K562 (cell line): Measurements from ENCODE around the gene LIN9. TPM values are rescaled to one million over a fixed set of nuclear protein-coding genes. Genes with fewer than 3 reads are reported as not detected.

Experiments
- BRD4 ChIP-seq: fragments of 200-600 bp; sonication (generic); IDR thresholded peaks from 2 replicates; pipeline ENCODE4 v1.6.1; 2017; ENCODE audit warnings: inconsistent platforms
- CEBPZ ChIP-seq: fragments of 150-350 bp; IDR thresholded peaks from 2 replicates; pipeline ENCODE4 v1.6.1; 2014; ENCODE audit warnings: low read depth, mild to moderate bottlenecking, low read length, borderline replicate concordance
- CHAMP1 ChIP-seq: fragments of 450-650 bp; IDR thresholded peaks from 2 replicates; pipeline ENCODE4 v1.6.1; 2016; ENCODE audit warnings: mild to moderate bottlenecking
- CREB1 ChIP-seq, 2 experiments: sonication (generic) in 1 of 2; formaldehyde crosslinking in 1 of 2; IDR thresholded peaks; 2 replicates each; pipeline versions ENCODE4 v1.6.1 to v1.8.0; 2012 to 2022; ENCODE audit warnings: inconsistent platforms in 1 of 2, mild to moderate bottlenecking in 1 of 2, missing genetic modification reagents in 1 of 2, moderate library complexity in 1 of 2
- E2F1 ChIP-seq: sonication (generic); formaldehyde crosslinking; IDR thresholded peaks from 2 replicates; pipeline ENCODE4 v1.8.1; 2023; ENCODE audit warnings: mild to moderate bottlenecking, missing genetic modification reagents, moderate library complexity
- ELF1 ChIP-seq: fragments of 200-800 bp; sonication (Bioruptor generic); IDR thresholded peaks from 2 replicates; pipeline ENCODE4 v1.6.1; 2016; ENCODE audit warnings: missing genetic modification characterization, missing compliant biosample characterization
- ETS2 ChIP-seq: IDR thresholded peaks from 2 replicates; pipeline ENCODE4 v1.6.1; 2016; ENCODE audit warnings: borderline replicate concordance, missing genetic modification characterization, mild to moderate bottlenecking, moderate library complexity, missing compliant biosample characterization; ENCODE audit not compliant: poor library complexity, severe bottlenecking
- GABPB2 ChIP-seq: fragments of 250-450 bp; sonication (Bioruptor Pico); conservative IDR thresholded peaks from 2 replicates; pipeline ENCODE4 v1.5.1; 2021; ENCODE audit warnings: mild to moderate bottlenecking
- HNRNPH1 ChIP-seq: fragments of 200-400 bp; formaldehyde crosslinking; optimal IDR thresholded peaks from 2 replicates; pipeline ENCODE3; 2017; ENCODE audit warnings: low read depth, mild to moderate bottlenecking, low read length, moderate library complexity
- KHSRP ChIP-seq: fragments of 450-650 bp; IDR thresholded peaks from 2 replicates; pipeline ENCODE4 v1.6.1; 2017
- MCM5 ChIP-seq: fragments of 450-650 bp; IDR thresholded peaks from 2 replicates; pipeline ENCODE4 v1.6.1; 2016; ENCODE audit warnings: low read depth
- POLR2B ChIP-seq: fragments of 450-650 bp; IDR thresholded peaks from 2 replicates; pipeline ENCODE4 v1.6.1; 2018; ENCODE audit warnings: low read depth; ENCODE audit not compliant: partially characterized antibody
- PREB ChIP-seq: sonication (generic); formaldehyde crosslinking; IDR thresholded peaks from 2 replicates; pipeline ENCODE4 v1.8.1; 2023; ENCODE audit warnings: mild to moderate bottlenecking, missing genetic modification reagents
- RBM39 ChIP-seq: fragments of 200-400 bp; formaldehyde crosslinking; optimal IDR thresholded peaks from 2 replicates; pipeline ENCODE3; 2018; ENCODE audit warnings: low read depth, low read length
- ZBTB12 ChIP-seq: fragments of 250-450 bp; sonication (Bioruptor Pico); IDR thresholded peaks from 2 replicates; pipeline ENCODE4 v1.4.0; 2020
- ZBTB8A ChIP-seq: fragments of 450-650 bp; IDR thresholded peaks from 2 replicates; pipeline ENCODE4 v1.6.1; 2018; ENCODE audit warnings: mild to moderate bottlenecking, moderate library complexity; ENCODE audit not compliant: partially characterized antibody
- ZFP36 ChIP-seq: fragments of 150-350 bp; IDR thresholded peaks from 2 replicates; pipeline ENCODE4 v1.6.1; 2018; ENCODE audit warnings: low read length, low read depth; ENCODE audit not compliant: partially characterized antibody
- ZNF212 ChIP-seq: fragments of 450-650 bp; formaldehyde crosslinking; IDR thresholded peaks from 2 replicates; pipeline ENCODE4 v1.4.0; 2020; ENCODE audit warnings: mild to moderate bottlenecking
- ZNF253 ChIP-seq: fragments of 250-450 bp; sonication (Bioruptor Pico); conservative IDR thresholded peaks from 2 replicates; pipeline ENCODE4 v1.6.1; 2021; ENCODE audit warnings: mild to moderate bottlenecking
- polyA plus RNA-seq, 8 experiments: library from polyadenylated mRNA; depleted of rRNA in 4 of 8; stranded (reverse) in 5 of 8; unstranded in 3 of 8; fragments of >200 nt; fragmentation: Nextera tagmentation in 2 of 8; fragmentation: Illumina TruSeq in 1 of 8; extraction: Ambion mirVana in 2 of 8; extraction: Trizol in 1 of 8; gene quantifications; 2 replicates each; pipeline versions ENCODE4 v1.2.1 to v1.2.3, GENCODE V29; 2011 to 2014; ENCODE audit warnings: inconsistent platforms in 1 of 8, missing spikeins in 1 of 8
- total RNA-seq, 7 experiments: library from RNA; depleted of rRNA in 6 of 7; stranded (reverse); fragments of >200 nt in 6 of 7; fragmentation: Illumina TruSeq in 2 of 7; extraction: Trizol in 2 of 7; gene quantifications; 2 replicates each; pipeline versions ENCODE4 v1.2.1 to v1.2.3, GENCODE V29; 2011 to 2021; ENCODE audit warnings: low replicate concordance in 1 of 7

Gene LIN9
- total and polyA plus RNA-seq, 9 of the 15 experiments (the other 6 are each of a cell fraction or from before 2014, with no cell fraction given), result 18.8 to 33.0 (median 25.5) TPM

GRCh38 chr1:226308723-226309397 lies at the start of gene LIN9 (continued):
- TF ChIP-seq CEBPZ (no peak), KHSRP (no peak), ELF1 (tag) (no peak), GABPB2 (CRISPR knock-in tag) (no peak; the same call in 1 of the 2 replicates), CREB1 (IDR thresholded peaks at IDR 0.05) (no peak), CREB1 (CRISPR knock-in tag; IDR thresholded peaks at IDR 0.05) (0 out of 2 replicates have a peak, but pooled peaks have one; percentile 14), ZFP36 (no peak), MCM5 (no peak), PREB (CRISPR knock-in tag) (no peak), RBM39 (no peak), ETS2 (tag) (no peak), ZNF253 (no peak), CHAMP1 (no peak), BRD4 (0 out of 2 replicates have a peak, but pooled peaks have one; percentile 66), ZBTB8A (no peak), ZNF212 (CRISPR knock-in tag) (no peak), E2F1 (no peak), ZBTB12 (CRISPR knock-in tag) (no peak), HNRNPH1 (no peak), POLR2B (peak; percentile 94)
